CD4-positive, alpha-beta T cell treated with Interleukin-6 for 4 hours (primary cell): Measurements from ENCODE around the gene DST.

Experiments
- DNase-seq: peaks from one replicate; pipeline ENCODE4 v3.0.0-alpha.2; 2020; ENCODE audit warnings: mixed read lengths

Gene DST

DNA sequence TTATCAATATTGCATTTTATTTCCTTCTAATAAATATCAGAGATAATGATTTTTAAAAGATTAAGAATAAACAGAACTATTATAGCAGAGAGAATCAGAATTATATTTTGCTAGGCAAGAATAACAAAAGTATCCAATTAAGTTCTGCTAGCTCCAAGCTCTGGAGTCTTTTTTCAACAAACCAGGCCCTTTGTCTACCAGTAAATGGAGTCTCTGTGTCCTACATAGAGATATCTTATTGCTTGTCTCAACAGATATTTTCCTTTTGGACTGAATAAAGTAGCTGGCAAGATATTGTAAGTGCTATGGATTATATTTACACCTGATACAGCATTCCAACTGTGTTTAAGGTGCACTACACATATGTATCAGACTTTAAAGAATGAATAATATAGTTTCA lies 107.1 kb downstream of the DST start:
- no peak for DNase-seq

GRCh38 chr6:56534680-56535419 lies 107.8 kb downstream of the DST start:
- no peak for DNase-seq

DNA sequence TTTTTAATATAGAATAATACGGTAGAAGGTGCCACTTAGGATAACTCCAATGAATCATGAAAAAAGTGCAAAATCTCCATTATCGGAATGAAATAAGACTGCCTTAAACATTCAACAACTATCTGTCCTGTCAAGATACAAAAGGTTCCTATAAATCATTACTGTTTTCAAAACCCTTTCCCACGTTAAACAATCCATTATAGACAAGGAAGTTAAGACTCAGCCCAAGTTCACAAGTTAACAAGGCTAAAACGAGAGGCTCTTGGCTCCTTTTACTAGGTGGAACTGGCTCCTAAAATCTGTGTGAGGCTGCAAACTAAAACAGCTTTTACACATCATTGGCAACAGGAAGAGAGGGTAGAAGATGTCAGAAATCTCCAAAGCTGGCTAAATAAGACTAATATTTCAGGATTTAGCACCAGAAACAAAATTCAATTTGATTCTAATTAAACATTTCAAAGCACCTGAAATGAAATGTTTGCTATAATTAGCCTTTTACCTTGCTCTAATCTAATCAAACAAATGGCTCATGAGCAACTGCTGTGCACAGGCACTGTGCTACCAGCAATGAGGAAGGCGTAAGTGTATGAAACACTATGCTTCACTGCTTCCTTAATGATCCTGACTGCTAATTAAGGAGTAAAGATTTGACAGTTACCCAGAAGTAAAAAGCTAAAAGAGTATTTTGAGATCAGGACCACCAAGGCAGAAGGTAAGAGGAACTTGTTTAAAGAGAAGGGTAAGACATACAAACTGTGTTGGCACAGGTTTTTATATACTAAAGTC lies 109.7 kb downstream of the DST start:
- DNase-seq, result no peak

GRCh38 chr6:56531839-56532595 lies 110.7 kb downstream of the DST start:
- no peak for DNase-seq

GRCh38 chr6:56529594-56530191 lies 113.0 kb downstream of the DST start:
- no peak for DNase-seq

DNA sequence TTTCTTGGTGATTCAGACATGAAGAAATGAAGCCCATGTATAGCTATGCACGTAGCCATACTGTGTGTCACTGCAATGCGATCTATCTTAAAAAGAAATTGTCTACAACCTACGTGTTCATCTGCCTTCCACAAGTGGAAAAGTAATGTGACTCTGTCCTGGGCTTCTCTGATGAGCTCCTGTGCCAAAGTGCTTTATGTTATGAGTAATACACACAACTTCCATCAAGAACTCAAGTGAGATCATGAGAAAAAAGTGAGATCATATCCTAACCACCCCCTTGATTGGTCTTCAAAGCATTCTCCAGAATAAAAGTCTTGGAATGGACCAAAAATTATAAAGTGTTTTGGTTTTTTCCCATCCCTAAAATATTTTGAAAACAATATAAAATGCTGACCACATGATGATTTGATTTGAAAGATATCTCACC lies 114.3 kb downstream of the DST start:
- no peak for DNase-seq

- DNase-seq, result no peak
Measured at GRCh38 chr6:56527934-56528333, 114.8 kb downstream of the DST start.

DNA sequence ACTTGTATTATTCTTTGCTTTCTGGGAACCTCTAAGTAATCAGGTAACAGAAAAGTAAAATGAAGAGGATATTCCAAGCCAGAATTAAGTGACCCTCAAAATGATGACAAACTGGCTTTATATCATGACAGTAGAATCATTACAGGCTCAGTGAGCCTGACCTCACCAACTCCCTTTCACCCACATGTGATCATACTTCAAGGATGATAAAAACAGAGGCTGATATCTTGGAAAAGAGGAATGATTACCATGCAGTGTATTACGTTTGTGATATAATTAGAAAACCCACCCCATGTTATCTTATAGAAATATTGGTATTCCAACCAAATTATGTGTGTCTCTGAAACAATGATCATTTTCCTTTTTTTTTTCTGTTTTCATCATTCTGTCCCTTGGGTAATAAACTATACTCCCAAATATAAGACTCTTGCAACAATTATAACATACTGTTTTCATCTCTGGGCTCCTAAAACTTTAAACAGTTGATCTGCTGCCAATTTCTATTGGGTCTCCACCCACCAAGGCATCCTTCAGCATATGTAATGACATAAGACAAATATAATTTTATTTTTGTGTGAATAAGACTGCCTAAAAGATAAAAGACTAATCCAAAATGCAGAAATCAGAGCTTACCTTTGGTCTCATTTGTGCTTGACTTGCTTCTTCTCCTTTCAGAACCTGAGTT lies 115.7 kb downstream of the DST start:
- DNase-seq, result no peak

GRCh38 chr6:56525974-56526789 lies 116.5 kb downstream of the DST start:
- DNase-seq, result no peak

- DNase-seq, result no peak
Measured at GRCh38 chr6:56524891-56525703, 117.6 kb downstream of the DST start.

DNA sequence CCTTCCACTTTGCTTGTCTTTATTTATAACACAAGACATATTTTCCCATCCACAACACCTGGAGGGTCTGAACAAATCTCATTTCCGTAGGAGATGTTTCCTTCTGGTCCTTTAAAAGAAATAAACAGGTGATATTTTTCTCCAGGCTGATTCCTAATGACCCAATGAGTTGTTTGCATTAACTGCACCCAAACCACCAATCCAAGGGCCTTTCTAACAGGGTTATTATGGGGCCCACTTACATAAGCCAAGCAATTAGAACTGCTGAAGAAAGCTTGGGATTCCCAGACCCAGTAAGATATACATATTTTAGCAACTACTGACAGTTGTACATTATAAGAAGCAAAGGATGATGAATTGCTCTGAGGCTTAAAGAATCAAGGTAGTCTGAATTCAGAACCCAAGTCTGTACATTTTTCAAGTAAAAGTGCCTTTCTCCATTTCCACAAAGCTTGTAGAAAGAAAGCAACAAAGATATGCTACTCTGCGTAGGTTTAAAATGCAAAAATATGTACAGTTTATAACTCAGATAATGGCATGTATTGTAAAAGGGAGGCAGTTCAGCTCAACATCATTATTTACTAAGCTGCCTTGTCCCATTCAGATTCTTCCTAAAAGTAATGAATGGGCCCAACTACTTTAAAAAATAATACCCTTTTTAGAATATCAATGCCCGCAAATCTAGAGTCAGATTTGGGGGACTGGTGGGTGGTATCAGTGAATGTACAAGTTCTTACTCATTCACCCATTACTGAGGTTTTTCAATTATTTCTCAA lies 120.0 kb downstream of the DST start:
- no peak for DNase-seq

GRCh38 chr6:56521976-56522375 lies 120.7 kb downstream of the DST start:
- DNase-seq, result no peak

DNA sequence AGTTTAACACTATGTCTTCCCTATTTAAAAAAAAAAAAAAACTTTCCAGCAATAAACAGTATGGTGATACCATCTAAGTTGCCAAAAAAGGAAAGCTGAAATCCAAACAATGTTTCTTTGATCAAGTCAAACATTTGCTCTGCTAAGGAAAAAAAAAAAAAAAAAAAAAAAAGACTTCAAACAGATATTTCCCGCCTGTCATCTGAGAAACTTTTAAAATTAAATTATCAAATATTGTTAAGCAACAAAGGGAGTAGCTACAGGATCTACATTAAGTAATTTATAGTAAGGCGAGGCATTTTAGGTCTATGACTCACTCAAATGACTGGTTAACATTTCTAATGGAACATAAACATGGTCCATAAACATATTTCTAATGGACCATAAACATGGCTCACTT lies 121.2 kb downstream of the DST start:
- no peak for DNase-seq

- no peak for DNase-seq
Measured at GRCh38 chr6:56520218-56520617, 122.5 kb downstream of the DST start.

GRCh38 chr6:56518995-56519767 lies 123.5 kb downstream of the DST start:
- DNase-seq, result no peak

GRCh38 chr6:56517155-56517745 lies 125.4 kb downstream of the DST start:
- DNase-seq, result no peak

DNA sequence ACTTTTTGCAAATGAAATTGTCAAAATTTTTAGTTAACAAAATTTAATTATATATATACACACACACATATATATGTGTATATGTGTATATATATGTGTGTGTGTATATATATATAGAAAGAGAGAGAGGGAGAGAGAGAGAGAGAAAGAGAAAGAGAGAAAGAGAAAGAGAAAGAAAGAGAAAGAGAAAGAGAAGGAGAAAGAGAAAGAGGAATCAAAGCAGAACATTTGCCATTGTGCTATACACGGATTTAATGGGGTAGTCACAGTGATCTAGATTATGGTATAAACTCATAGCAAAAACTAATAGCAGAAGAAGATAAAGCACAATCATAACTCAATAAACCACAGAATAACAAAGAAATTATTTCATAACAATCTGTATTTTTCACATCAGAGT lies 126.7 kb downstream of the DST start:
- DNase-seq, result no peak

DNA sequence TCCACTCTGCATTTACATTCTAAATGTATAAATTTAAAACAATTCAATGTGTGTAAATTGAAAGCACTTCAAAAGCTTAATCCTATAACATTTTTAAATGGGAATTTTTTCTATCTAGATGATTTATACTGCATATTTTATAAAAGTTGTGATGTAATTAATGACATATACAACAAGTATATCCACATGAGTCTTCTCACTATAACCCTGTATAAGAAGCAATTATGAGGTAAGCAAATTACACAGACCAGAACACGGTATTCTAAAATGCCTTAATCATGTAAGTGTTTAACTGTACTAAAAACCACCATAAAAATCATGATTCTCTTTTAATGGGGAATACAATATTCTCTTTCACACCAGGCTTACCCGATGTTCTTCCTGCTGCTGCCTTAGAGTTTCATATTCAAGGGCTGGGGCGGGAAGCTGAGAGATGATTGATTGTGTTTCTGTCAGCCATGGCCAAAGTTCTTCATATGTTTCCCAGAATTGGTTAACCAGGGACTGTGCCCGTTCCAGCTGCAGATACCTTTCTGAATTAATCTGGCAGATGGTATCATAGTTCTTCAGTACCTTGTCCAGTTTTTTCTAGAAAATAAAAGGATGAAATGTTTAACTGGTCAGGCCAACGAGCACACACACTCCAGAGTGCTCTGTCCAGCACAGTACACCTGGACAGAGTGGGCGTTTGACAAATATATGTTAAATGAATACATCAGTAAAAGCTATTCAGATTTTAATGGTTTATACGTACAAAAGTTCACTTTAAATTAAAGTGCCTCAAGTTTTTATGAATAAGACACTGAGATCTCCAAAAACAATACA lies 127.4 kb downstream of the DST start:
- DNase-seq, result no peak
